GM21526 (cell line): ENCODE measurements around the gene FNDC1.
"Not testable (repeated sequence)": the region's sequence is repeated elsewhere in the genome, so short reads cannot be mapped to it uniquely, and the experiment has no call there.

Experiments used
- ATAC-seq: cut with Tn5 transposase; IDR thresholded peaks from one replicate; pipeline ENCODE4 v1.9.1; 2021; ENCODE audit warnings: moderate library complexity; ENCODE audit not compliant: unreplicated experiment, low FRiP score

Gene FNDC1

GRCh38 chr6:159252955-159253508 lies 83.8 kb downstream of the FNDC1 start:
- peak; percentile 71 for ATAC-seq

GRCh38 chr6:159254186-159254585 lies 85.0 kb downstream of the FNDC1 start:
- no peak for ATAC-seq

- ATAC-seq = no peak
Measured at GRCh38 chr6:159255434-159255951, 86.3 kb downstream of the FNDC1 start.

DNA sequence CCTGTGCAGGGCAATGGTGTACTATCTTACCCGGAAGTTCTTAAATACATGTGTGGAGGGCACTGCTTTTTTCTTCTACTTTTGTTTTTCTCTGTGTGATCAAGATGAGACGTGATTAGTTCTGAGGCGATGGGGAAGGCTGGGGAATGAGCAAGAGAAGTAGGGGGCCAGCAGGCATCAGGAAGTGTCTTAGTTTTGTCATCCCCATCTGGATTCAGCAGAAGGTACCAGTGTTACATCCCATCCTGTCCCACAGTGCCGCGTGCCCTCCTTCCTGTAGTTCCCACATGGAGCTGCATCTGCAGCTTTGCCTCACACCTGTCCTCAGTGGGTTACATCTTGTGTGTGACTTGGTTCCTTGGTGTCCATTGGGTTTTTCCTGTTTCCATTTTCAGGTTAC lies 86.9 kb downstream of the FNDC1 start:
- no peak for ATAC-seq

GRCh38 chr6:159257846-159258245 lies 88.6 kb downstream of the FNDC1 start:
- ATAC-seq = no peak

DNA sequence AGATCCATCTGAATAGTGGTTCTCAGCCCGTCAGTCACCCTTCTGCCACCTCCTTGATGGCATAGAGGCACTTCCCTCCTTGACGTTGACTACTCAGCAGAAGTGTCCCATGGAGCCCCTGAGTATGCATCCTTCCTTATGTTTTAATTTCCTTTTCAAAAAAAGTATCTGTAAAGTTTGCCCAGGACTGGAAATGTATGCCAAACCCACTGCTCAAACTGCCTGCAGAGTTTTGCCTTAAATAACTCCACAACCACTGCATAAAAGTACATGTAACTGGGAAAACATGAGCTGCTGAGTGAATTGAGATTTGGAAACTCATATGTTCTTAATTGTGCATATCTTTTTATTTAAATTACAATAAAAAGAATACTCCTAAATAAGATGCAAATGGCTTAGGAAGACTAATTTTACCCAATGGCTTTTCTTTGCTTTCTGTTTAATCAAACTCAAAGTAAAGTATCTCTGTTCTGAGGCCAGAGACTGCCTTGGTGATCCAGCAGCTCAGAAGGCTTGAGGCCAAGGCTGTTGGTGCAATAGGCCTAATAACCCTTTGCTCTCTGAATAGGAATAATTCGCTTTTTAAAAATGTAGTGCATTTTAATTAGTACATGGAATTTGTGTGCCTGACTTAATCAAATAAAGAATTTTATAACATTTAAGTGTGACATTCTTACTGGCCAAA lies 90.4 kb downstream of the FNDC1 start:
- ATAC-seq = no peak

- no peak for ATAC-seq
Measured at GRCh38 chr6:159260208-159260607, 91.0 kb downstream of the FNDC1 start.

DNA sequence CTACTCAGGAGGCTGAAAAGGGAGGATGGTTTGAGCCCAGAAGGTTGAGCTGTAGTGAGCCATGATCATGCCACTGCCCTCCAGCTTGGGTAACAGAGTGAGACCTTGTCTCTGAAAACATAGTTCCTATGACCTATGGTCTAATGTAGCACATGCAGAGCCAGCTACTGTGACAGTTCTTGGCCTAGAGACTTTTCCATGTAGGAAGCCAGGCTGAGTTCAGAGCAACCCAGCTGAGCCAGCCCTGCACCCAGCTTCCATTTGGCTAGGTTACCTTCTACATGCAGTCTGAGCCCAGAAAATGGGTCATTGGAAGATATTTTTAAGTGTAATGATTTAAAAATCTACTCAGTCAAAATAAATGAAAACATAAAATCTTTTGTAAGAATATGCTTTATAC lies 92.8 kb downstream of the FNDC1 start:
- no peak for ATAC-seq

DNA sequence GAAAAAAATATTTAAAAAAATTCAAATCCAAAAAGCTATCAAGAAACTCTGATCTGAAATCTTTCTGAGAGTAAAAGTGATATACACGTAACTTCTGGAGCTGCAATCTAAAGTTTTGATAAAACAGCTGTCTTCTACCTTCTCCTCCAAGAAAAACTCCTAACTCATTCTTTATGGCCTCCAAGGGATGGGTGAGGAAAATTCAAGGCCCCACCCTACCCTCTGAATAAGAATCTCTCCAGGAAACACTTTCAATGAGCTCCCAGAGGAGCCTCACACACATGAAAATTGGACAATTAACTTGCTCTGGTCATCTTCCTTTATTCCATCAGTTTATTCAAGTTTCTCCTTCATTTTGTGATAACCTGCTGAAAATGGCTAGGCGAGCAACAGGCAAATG lies 93.4 kb downstream of the FNDC1 start:
- no peak for ATAC-seq

DNA sequence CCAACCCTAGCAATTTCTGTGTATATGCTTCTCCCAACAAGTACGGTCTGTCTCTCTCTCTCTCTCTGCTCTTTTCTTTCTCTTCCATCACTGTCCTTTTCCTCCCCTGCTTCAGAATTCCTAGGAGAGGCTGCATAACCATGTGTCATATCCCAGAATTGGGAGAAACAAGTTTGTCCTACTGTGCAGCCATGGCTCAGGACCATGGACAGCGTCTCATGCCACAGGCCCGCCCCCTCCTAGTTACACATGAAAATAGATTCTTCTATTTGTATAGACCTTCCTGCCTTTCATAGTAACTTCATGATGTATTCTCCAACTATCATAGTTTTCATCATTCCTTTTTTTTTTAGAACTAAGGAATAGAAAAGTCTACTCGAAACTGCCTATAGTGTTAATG lies 98.0 kb downstream of the FNDC1 start:
- ATAC-seq = no peak

- ATAC-seq = no peak
Measured at GRCh38 chr6:159268511-159268910, 99.3 kb downstream of the FNDC1 start.

GRCh38 chr6:159271257-159271656 lies 102.1 kb downstream of the FNDC1 start:
- no peak for ATAC-seq

GRCh38 chr6:159278626-159279025 lies 109.4 kb downstream of the FNDC1 start:
- ATAC-seq = no peak

- no peak for ATAC-seq
Measured at GRCh38 chr6:159279790-159280277, 110.6 kb downstream of the FNDC1 start.

DNA sequence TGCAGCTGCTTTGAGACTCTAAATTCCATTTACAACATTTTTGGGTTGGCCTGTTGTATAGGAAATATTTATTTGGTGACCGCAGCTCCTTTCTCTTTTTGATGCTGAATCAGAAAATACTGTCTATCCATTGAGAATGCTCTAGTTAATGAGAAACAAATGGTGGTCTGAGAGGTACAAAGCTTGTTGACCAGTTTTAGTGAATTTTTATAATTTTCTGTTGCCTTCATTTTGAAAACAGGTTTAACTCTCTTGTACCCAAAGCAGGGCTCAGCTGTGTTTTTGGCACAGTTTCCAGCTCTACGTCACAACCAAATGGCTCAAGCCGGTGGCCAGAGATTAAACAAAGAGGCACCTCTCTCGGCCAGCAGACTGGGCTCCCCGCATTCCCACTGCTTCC lies 113.2 kb downstream of the FNDC1 start:
- no peak for ATAC-seq

GRCh38 chr6:159284661-159285060 lies 115.5 kb downstream of the FNDC1 start:
- not testable (repeated sequence) for ATAC-seq

DNA sequence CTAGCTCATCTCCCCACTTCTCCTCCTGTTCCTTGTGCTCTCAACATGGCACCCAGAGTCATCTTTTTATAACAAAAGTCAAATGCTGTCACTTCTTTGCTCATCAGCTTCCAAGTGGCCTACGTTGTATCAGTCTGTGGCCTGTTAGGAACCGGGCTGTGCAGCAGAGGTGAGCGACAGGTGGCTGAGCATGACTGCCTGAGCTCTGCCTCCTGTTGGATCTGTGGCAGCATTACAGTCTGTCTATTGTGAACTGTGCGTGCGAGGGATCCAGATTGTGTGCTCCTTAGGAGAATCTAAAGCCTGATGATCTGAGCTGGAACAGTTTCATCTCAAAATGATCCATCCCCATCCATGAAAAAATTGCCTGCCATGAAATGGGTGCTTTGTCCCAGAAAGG lies 129.6 kb downstream of the FNDC1 start:
- ATAC-seq = no peak

DNA sequence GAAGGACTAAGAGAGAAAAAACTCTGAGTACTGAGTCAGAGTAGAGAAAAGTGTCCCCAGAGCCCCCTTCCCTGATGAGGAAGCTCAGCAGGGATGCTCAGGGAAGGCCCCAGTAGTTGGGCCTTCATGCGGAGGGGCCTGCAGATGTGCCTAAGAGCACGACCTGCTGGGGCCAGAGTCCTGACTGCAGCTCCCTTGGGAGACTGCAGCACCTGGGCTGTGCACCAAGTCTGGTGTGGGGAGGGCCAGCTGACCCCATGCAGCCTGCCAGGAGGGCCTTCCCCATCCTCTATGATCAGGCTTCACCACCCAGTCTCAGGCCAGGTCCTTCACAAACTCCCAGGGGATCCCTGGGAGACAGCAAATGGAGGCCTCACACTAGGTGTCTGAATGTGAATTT lies 130.4 kb downstream of the FNDC1 start:
- no peak for ATAC-seq

DNA sequence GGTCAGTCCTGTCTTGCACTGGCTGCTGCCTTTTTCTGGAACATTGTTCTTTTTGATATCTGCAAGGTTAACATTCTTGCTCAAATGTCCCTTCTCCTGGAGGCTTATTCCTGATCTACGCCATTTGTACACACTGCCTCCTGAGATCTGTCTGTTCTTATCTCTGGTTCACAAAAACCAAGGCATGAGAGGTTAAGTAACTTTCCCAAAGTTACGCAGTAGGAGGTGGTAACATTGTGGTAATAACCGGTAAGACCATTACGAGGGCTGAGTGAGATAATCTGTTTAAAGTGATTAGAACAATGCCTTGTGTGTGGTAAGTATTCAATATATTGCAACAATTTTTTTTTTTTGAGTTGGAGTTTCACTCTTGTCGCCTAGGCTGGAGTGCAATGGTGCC lies 132.1 kb downstream of the FNDC1 start:
- no peak for ATAC-seq

- no peak for ATAC-seq
Measured at GRCh38 chr6:159301810-159302593, 132.8 kb downstream of the FNDC1 start.

DNA sequence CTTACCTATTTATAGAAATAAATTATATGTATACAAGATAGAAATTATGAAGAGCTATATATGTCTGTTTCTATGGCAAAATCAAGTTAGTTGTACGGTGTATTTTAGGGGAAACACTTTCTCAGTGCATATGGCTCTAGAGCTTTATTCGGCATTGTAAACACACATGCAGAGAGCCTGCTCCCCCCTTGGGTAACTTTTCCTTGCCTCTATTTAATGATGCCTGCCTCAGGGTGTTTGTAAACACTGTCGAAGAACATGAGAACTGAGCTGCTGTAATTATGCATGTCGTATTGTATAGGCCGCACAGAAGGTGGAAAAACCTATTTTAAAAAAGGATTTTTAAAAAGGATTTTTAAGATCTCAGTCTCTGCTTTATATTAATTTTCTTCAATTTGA lies 133.4 kb downstream of the FNDC1 start:
- no peak for ATAC-seq
